ENCODE results near the gene YARS2. TPM values are rescaled to one million over a fixed set of nuclear protein-coding genes. Genes with fewer than 3 reads are reported as not detected.

The YARS2 gene
- total RNA-seq, 4 donors from 2014 or later: 13.2 to 24.0 (median 16.7) TPM

GRCh38 chr12:32777691-32778175, 22.0 kb upstream of the YARS2 start:
- no peak for ATAC-seq
- WGBS, 2 donors (ENCODE audit: low coverage in 1 of 2): 64 to 74% methylated on average over 5 to 6 of the region's 6 CpGs
- peaks cover 24% of the 10 kb centered on the region for H3K27me3 ChIP-seq
- no peaks in the 10 kb centered on the region for H3K9me3 ChIP-seq
- H3K36me3 ChIP-seq: no peaks in the 10 kb centered on the region
- H3K4me3 ChIP-seq: no peak overlapping the region
- H3K27ac ChIP-seq: no peak overlapping the region
- TF ChIP-seq POLR2AphosphoS5 (IDR thresholded peaks at IDR 0.05): no peak
- TF ChIP-seq EP300 (IDR thresholded peaks at IDR 0.05): no peak
- TF ChIP-seq POLR2A (IDR thresholded peaks at IDR 0.05): no peak
- TF ChIP-seq, protein P1, sequence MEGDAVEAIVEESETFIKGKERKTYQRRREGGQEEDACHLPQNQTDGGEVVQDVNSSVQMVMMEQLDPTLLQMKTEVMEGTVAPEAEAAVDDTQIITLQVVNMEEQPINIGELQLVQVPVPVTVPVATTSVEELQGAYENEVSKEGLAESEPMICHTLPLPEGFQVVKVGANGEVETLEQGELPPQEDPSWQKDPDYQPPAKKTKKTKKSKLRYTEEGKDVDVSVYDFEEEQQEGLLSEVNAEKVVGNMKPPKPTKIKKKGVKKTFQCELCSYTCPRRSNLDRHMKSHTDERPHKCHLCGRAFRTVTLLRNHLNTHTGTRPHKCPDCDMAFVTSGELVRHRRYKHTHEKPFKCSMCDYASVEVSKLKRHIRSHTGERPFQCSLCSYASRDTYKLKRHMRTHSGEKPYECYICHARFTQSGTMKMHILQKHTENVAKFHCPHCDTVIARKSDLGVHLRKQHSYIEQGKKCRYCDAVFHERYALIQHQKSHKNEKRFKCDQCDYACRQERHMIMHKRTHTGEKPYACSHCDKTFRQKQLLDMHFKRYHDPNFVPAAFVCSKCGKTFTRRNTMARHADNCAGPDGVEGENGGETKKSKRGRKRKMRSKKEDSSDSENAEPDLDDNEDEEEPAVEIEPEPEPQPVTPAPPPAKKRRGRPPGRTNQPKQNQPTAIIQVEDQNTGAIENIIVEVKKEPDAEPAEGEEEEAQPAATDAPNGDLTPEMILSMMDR (IDR thresholded peaks at IDR 0.05): no peak
- H3K4me1 ChIP-seq: no peaks in the 10 kb centered on the region

DNA sequence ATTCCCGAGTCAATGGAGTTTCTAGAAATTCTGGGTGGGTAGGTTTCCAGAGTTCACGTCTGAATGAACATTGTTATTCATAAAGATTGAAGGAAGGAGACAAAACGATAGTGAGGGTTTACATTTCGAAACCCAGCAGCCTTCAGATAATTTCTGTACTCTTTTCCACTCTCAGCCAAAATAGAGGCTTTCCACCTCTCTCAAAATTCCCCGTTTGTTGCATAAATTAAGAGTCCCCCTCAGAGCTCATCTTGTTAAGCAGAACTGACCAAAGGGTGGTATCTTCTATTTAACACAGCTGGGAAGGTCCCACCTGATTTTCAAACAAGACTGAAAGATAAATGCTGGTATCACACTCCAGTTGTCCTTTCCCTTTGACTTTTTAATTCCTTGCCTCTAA, 21.5 kb upstream of the YARS2 start:
- 50 to 56% methylated on average over 5 of the region's 5 CpGs for WGBS, 2 donors (ENCODE audit: low coverage in 1 of 2)
- Histone ChIP-seq H3K4me3 (no peak overlapping the region), H3K4me1 (no peaks in the 10 kb centered on the region), H3K9me3 (no peaks in the 10 kb centered on the region), H3K27ac (no peak overlapping the region), H3K36me3 (no peaks in the 10 kb centered on the region), H3K27me3 (peaks cover 26% of the 10 kb centered on the region)
- no peak for ATAC-seq
- no peak for TF ChIP-seq POLR2AphosphoS5 (IDR thresholded peaks at IDR 0.05)
- TF ChIP-seq POLR2A (IDR thresholded peaks at IDR 0.05): no peak
- no peak for TF ChIP-seq EP300 (IDR thresholded peaks at IDR 0.05)
- TF ChIP-seq, protein P1 (IDR thresholded peaks at IDR 0.05): no peak

DNA sequence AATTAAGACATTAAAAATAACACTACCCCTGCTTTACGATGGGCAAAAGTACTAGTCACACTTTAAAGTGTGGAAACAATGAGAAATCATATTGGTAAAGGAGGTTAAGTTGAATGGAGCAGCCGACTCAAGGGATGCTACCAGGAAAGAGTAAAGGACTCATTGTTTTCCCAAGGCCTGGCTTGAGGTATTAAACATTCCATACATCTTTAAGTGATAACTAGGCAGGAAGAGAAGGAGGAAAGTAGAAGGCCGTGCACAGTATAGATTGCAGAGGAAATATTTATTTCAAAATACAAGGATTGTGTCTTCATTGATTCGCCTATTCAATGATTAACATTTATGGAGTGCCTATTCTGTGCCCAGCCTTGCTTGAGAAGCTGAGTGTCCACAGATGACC, 20.6 kb upstream of the YARS2 start:
- Histone ChIP-seq H3K9me3 (no peaks in the 10 kb centered on the region), H3K27me3 (peaks cover 26% of the 10 kb centered on the region), H3K4me1 (no peaks in the 10 kb centered on the region), H3K27ac (no peak overlapping the region), H3K4me3 (no peak overlapping the region), H3K36me3 (no peaks in the 10 kb centered on the region)
- no peak for ATAC-seq
- TF ChIP-seq POLR2AphosphoS5 (IDR thresholded peaks at IDR 0.05) (no peak), POLR2A (IDR thresholded peaks at IDR 0.05) (no peak), EP300 (IDR thresholded peaks at IDR 0.05) (no peak)
- TF ChIP-seq, protein P1 (IDR thresholded peaks at IDR 0.05): no peak
- WGBS, 2 donors (ENCODE audit: low coverage in 1 of 2): 77 to 81% methylated on average over 4 of the region's 4 CpGs

- Histone ChIP-seq H3K27me3 (peaks cover 31% of the 10 kb centered on the region), H3K4me1 (no peaks in the 10 kb centered on the region), H3K27ac (no peak overlapping the region), H3K4me3 (no peak overlapping the region), H3K9me3 (no peaks in the 10 kb centered on the region), H3K36me3 (no peaks in the 10 kb centered on the region)
- TF ChIP-seq, protein P1 (IDR thresholded peaks at IDR 0.05): no peak
- TF ChIP-seq EP300 (IDR thresholded peaks at IDR 0.05) (no peak), POLR2A (IDR thresholded peaks at IDR 0.05) (no peak), POLR2AphosphoS5 (IDR thresholded peaks at IDR 0.05) (no peak)
- ATAC-seq: no peak
- WGBS, 2 donors (ENCODE audit: low coverage in 1 of 2): 36 to 63% methylated on average over 4 to 6 of the region's 6 CpGs
Observed at GRCh38 chr12:32773691-32774090, 18.0 kb upstream of the YARS2 start.

- Histone ChIP-seq H3K4me3 (no peak overlapping the region), H3K27ac (no peak overlapping the region), H3K36me3 (no peaks in the 10 kb centered on the region), H3K27me3 (peaks cover 31% of the 10 kb centered on the region), H3K4me1 (no peaks in the 10 kb centered on the region), H3K9me3 (no peaks in the 10 kb centered on the region)
- ATAC-seq: no peak
- no peak for TF ChIP-seq POLR2AphosphoS5 (IDR thresholded peaks at IDR 0.05)
- no peak for TF ChIP-seq EP300 (IDR thresholded peaks at IDR 0.05)
- TF ChIP-seq, protein P1 (IDR thresholded peaks at IDR 0.05): no peak
- no peak for TF ChIP-seq POLR2A (IDR thresholded peaks at IDR 0.05)
- WGBS, 2 donors (ENCODE audit: low coverage in 1 of 2): 50% methylated on average over 1 of the region's 1 CpG; no CpG with 5 or more reads in 1 of the 2 donors
Observed at GRCh38 chr12:32770141-32770540, 14.4 kb upstream of the YARS2 start.
